NCI-H1930 (cell line): ENCODE results near the gene TXNL4A.

Experiments used
- DNase-seq, 2 experiments: peaks; one replicate each; lab custom pipeline; 2025; lab: John Stamatoyannopoulos, UW

TXNL4A gene

DNA sequence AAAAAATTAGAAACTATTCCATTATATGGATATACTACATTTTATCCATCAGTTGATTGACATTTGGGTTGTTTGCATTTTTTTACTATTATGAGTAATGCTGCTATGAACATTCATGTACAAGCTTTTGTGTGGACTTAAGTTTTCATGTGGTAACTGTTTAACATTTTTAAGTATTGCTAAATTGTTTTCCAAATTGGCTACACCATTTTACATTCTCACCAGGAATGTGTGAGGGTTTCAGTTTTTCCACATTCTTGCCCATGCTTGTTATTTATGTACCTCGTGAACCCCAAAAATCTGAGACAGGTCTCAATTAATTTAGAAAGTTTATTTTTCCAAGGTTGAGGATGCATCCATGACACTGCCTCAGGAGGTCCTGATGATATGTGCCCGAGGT, 3.1 kb upstream of the TXNL4A start:
- DNase-seq: no peak

DNA sequence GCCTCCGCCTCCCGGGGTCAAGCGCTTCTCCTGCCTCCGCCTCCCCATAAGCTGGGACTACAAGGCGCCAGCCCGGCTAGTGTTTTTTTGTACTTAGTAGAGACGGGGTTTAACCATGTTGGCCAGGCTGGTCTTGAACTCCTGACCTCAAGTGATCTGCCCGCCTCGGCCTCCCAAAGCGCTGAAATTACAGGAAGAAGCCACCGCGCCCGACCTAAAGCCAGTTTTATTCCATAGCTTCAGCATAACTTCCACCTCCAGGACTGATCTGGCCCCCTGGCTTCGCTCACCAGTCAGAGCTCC, 783 bp upstream of the TXNL4A start:
- no peak for DNase-seq

DNA sequence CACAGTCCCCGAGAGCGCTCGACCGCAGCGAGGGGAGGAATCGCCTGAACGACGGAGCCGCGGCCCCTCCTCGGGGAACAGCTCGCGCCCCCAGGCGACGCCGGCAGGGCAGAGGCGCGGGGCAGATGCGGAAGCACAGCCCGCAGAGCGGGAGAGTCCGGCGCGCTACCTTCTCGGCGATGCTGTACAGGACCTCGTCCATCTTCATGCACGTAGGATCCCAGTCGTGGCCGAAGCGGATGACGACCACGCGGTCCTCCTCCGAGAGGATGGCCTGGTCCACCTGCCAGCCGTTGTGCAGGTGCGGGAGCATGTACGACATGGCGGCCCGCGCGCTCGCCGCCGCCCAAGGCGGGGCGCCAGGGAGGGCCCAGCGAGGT, 302 bp downstream of the TXNL4A start:
- peak in 1 of 2 experiments; percentile 61 for DNase-seq

DNA sequence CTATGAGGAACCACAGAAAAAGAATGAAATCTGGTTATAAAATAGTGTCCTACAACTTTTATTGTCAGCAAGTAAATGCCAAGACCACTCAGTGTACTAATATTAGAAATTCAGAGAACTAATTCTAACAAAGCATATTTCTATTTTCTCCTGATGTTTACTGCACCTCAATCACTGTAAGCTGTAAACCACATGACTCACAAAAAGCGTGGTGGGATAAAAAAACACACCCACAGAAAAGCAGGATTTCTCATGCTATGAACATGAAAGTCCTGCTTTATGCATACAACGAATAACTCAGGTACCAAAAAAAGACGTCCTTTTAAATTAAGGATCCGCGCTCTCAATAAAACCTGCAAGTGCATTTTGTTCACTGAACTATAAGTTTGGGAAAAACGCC, 797 bp downstream of the TXNL4A start:
- DNase-seq: no peak

DNA sequence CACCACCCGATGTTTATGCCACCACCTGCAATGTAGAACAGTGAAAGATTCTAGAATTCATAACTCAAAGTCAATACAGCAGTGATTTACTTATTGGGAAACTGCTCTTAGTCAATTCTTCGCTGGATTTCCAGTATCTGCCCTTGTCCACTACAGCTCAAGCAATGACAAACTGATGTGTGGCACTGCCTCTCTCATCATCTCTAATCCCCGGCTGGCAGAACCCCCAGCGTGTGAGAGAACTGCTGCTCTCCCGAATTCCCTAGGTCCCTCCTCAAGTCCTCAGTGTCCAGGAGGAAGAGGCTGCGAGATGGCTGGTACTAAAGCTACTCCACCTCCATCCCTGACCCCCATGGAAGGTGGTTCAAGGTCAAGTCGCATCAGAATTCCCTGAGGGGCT, 1.6 kb downstream of the TXNL4A start:
- no peak for DNase-seq

DNA sequence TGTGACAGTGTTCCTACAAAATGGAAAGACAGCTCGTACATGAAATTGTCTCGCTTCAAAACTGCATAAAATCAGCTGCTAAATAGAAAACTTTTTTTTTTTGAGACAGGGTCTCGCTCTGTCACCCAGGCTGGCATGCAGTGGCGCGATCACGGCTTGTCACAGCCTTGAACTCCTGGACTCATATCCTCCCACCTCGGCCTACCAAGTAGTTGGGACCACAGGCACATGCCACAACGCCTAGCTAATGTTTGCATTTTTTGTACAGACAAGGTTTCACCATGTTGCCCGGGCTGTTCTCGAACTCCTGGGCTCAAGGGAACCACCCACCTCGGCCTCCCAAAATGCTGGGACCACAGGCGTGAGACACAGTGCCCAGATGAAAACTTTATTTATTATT, 3.2 kb downstream of the TXNL4A start:
- no peak for DNase-seq

DNA sequence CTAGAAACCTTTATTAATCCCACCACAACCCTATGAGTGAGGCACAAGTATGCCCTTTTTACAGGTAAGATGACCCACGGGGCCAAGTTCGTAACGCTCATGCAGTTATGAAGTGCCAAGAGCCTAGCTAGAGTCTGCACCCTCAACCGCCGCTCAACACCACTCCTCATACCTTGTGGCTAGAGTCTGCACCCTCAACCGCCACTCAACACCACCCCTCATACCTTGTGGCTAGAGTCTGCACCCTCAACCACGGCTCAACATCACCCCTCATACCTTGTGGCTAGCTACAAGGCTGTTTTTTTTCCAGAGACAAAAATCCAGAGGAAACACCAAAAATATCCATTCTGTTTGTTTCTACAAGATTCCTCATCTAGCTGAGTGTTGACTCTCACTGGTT, 4.6 kb downstream of the TXNL4A start:
- DNase-seq: no peak

DNA sequence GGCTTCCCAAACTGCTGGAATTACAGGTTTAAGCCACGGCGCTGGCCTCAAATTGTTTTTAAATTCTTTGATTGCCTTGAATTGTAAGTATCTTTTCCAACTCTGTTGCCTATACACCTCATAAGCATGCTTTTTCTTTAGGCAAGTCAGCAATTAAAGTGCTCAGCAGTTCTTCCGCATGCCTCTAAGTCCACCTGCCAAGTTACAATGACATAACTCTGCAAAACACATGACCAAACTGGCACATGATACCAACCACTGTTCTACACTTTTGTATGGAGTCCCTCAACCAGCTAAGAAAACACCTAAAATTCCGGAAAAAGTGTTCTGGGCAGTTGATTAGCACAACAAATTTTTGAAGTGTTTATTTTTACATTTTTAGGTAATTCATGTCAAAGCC, 5.1 kb downstream of the TXNL4A start:
- DNase-seq: no peak

DNA sequence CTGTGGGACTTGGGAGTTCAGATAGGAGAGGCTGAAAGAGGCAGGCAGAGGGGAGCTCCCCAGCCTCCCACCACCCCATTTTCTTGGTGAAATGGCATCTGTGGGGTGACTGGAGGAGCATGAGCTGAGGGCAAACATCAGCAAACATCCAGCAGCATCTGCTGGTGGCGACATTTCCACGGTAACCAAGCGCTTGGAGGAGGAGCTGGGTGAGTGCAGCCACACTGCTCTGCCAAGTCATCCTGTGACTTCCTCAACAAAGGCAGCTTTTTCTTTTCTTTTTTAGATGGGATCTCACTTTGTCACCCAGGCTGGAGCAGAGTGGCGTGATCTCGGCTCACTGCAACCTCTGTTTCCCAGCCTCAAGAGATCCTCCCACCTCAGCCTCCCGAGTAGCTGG, 5.6 kb downstream of the TXNL4A start:
- no peak for DNase-seq

DNA sequence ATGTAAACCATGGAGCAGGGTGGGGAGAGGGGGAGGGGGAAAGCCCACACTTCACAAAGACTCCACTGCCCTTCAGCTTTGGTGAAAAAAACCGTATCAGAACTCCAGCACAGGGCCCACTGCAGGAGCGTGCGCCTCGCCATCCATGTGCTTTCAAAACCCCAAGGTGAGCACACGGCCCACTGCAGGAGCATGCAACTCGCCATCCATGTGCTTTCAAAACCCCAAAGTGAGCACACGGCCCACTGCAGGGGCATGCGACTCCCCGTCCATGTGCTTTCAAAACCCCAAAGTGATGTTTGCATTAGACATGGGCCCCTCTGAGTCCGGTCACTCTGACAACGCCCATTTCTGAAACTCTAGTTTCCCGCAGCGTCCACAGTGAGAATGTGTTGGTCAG, 7.8 kb downstream of the TXNL4A start:
- no peak for DNase-seq

DNA sequence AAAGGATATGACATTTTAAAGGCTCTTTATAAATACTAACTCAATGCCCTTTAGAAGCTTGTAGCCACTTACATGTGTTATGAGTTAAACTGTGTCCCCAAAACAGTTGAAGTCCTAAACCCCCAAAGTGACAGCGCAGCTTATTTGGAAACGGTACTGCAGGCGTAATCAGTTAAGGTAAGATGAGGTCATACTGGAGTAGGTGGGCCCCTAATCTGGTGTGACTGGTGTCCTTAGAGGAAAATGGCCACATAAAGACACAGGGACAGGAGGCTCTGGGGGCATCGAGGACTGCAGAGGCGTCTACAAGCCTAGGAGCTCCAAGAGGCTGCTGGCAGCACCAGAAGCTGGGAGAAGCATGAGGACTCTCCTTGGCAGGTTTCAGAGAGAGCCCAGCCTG, 8.5 kb downstream of the TXNL4A start:
- DNase-seq: no peak

DNA sequence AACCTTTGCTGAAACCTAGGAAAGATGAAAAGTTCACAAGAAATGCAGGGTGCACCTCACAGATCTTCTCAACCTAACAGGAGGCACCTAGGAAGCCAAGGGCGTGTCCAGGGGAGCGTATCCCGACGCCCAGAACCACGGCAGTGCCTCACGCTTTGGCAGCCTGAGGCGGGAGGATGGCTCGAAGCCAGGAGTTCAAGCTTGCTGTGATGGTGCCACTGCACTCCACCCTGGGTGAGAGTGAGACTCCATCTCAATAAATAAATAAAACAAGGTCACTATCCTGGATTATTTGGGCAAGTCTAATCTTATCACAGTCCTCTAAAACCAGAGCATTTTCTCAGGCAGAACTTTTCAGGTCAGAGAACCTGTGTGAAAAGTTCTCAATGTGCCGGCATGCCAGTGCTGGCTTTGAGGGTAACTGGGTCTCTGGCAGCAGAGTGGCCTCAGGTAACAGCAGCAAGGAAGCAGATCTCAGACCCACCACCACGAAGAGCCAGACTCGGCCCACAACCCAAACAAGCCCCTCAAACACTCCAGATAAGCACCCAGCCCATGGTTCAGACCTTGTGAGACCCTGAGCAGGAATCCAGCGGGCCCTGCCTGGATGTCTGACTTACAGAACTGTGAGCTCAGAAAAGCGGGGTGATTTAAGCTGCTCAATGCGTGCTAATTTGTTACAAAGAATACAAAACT, 12.2 kb downstream of the TXNL4A start:
- DNase-seq: no peak

DNA sequence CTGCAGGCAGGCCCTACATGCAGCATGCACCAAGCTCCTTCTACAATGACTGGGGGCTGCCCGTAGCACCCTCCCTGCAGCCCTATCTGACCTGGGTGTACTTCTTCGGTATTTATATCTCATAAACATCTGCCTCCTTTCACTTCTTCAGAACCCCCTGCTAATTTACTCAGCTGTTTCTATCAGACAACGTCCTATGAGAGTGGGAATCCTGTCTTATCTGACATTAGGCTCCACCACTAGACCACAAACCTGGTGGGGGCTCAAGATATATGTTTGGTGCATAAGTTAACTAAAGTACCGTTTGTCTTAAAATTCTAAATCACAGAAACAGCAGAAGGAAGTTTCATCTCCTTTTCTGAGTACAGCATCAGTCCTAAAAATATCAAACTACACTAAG, 13.3 kb downstream of the TXNL4A start:
- no peak for DNase-seq

DNA sequence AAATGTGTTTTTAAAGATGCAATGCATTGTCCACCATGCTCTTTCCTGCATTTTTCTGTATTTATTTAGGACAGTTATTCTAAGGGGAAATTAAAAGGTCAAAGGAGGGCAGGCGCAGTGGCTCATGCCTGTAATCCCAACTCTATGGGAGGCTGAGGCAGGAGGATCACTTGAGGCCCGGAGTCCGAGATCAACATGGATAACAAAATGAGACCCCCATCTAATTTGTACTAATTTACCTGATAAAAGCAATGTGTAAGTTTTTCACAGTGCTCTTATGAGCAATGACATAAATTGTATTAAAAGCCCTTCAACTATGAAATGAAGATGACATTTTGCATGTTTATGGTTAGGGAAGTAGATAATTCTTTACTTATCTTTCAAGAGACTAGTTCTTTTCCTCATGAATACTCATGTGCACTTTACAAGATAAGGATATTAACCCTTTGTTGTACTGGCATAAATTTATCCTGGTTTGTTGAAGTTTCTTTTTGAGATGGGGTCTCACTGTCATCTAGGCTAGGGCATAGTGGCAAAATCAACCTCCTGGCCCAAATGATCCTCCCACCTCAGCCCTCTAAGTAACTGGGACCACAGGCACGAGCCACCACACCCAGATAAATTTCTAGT, 14.2 kb downstream of the TXNL4A start:
- no peak for DNase-seq

DNA sequence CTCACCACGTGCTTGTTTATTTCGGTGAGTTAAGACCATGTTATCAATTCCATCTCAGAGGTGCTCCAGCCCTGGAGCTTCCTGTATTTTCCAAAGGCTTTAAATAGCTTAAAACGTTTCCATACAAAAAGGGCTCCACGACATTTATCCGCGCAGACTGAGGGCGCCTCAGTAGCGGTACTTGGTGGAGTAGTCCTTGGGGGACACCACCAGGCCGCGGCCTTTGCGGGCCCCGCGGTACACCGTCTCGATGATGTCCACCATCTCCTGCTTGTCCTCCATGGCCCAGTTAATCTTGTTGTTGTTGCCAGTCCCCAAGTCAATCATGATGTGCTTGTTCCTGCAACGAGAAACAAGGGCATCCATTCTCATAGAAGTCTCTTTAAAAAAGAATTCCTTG, 14.8 kb downstream of the TXNL4A start:
- DNase-seq: no peak

DNA sequence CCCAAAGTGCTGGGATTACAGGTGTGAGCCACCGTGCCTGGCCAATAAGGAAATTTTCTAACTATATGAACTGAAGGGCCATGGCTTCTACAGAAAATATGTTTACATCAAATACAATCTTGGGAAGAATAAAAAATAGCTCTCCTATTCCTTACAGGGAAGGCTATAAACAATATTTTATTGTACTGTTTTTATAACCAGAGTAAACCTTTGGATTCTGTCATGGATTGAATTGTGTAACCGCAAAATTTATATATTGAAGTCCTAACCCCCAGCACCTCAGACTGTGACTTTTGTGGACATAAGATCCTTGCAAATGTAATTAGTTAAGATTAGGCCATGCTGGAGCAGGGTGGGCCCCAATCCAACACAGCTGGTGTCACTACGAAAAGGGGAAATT, 15.6 kb downstream of the TXNL4A start:
- DNase-seq: no peak

DNA sequence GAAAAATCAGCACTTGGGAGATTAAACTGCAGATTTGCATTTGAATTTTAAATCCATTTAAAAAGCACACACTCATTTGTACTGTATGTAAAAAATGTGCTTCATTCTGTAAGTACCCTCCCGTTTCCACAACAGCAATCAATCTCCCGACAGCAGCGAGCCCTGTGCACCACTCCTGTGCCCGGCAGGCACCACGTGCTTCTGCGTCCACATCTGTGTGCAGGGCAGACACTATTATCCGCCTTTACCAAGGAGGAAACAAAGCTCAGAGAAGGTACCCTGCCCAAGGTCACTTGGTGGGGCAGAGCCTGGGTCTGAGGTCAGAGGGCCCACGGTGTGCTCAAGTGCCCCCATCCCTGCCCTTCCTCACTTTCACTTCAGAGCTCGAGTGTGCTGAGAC, 16.4 kb downstream of the TXNL4A start:
- DNase-seq: no peak

DNA sequence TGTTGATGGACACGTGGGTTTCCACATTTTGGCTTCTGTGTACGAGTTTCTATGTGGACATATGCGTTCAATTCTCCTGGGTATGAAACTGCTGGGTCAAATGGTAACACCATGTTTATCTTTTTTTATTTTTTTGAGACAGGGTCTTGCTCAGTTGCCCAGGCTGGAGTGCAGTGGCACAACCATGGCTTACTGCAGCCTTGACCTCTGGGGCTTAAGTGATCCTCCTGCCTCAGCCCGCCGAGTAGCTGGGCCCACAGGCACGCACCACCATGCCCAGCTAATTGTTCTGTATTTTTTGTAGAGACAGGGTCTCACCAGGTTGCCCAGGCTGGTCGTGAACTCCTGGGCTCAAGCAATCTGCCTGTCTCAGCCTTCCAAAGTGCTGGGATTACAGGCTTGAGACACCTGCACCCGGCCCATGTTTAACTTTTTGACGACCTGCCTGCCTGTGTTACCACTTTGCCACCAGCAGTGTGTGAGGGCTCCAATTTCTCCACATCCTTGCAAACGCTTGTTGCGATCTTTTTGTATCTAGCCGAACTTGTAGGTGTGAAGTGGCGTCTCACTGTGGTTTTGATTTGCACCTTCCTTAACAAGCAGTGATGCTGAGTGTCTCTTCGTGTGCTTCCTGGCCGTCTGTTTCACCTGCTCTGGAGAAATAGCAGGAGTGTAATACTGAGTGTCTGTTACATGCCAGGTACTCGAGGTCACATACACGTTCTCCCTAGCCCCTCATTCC, 17.0 kb downstream of the TXNL4A start:
- DNase-seq: no peak

DNA sequence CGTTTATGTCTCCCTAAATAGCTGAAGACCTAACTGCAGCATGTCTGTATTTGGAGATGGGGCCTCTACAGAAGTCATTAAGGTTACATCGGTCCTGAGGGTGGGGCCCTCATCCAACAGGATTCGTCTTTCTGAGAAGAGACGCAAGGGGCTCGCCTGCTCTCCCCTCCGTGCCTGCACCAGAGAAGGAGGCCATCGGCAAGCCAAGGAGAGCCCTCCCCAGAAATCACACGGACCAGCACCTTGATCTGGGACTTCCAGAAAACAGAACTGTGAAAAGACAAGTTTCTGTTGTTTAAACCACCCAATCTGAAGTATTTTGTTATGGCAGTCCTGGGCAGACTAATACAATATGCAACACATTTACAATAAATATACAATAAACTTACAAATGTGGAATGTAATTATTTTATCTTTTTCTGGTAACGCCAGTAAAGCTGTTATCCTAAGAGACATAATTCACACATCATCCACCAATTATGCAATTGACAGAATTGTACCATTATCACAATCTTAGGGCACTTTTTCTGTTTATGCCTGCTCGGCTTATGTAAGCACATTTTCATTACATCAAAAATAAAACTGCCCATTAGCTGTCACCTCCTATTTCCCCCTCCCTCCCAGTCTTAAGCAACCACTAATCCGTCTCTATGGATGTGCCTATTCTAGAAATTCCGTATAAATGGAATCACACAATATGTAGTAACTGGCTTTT, 17.8 kb downstream of the TXNL4A start:
- DNase-seq: no peak

DNA sequence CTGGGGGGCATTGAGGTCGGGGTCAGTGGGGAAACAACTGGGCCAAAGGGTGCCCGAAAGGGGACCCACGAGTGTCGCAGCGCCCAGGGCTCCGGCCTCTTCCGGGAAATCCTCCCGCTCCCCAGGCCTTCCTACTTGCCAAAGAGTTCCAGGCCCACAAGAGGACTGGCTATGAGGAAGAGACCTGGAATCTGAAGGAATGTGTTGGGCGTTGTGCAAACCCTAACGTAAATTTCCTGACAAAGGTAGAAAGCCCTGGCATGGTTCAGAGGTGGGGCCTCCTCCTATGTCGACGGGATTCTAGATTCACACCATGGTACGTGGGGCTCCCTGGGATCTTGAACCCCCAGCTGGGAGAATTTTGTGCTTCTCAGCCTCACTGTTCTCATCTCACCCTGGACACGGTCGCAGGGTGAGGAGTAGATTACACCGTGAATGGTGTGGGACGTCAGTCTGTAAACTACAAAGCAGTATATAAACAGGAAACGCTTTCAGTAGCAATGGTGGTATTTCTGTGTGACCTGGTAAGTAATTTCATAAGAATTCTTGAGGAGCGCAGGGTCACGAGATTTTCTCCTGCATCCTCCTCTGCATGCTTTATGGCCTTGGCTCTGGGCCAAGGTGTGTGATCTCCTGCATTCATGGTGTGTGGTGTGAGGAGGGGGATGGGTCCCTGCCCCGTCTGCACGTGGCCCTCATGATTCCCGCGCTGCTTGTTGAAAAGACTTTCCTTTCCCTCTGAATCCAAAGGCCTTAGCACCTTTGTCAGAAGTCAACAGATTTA, 23.1 kb downstream of the TXNL4A start:
- DNase-seq: peak; percentile 9 to 23

DNA sequence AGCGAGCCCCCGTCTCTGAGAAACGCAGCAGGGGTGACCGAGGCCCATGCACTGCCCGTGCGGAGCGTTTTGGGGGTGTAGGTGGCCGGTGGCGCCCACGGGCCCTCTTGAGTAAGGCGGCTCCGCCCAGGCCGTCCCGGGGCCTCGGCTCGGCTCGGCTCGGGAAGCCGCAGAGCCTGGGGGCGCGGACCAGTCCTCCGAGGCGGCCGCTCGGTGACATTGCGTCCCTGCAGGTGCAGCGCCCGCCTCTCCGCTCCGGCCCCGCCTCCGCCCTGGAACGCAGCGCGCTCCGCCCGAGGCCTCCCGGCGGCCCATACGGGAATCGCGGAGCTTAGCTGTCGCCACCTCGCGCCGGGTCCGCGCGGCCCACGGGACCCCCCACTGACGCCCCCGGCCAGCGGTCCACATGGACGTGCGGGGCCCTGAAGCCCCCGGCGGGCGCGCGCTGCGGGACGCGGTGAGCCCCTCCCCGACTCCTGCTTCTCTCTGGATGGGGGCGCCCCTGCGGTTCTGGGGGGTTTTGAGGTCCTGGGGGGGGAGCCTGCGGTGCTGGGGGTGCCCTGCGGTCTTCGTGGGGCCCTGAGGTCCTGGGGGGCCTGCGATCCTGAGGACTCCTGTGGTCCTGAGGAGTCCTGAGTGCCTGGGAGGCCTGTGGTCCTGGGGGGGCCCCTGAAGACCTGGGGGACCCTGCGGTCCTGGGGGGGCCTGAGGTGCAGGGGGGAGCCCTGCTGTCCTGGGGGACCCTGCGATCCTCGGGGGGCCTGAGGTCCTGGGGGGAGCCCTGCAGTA, 23.8 kb downstream of the TXNL4A start, which contains the start of gene HSBP1L1:
HSBP1L1 (plus strand) TSS at position 314 of the 789 bp plus-strand sequence; CDS start at position 407, 93 bp downstream.
- peak; percentile 60 to 72 for DNase-seq
